IMR-90 (cell line): Measurements from ENCODE around the gene JAKMIP1.

ENCODE experiments used
- CTCF ChIP-seq: conservative IDR thresholded peaks from 2 replicates; pipeline ENCODE4 v1.5.1; 2012; ENCODE audit warnings: mild to moderate bottlenecking, low read depth, low read length, improper control_type of control experiment
- FOS ChIP-seq: fragments of 150-350 bp; IDR thresholded peaks from 2 replicates; pipeline ENCODE4 v1.6.1; 2016; ENCODE audit warnings: low read depth, low read length
- RAD21 ChIP-seq: IDR thresholded peaks from 2 replicates; pipeline ENCODE4 v1.6.1; 2012; ENCODE audit warnings: low read length, improper control_type of control experiment
- RFX5 ChIP-seq: IDR thresholded peaks from 2 replicates; pipeline ENCODE4 v1.8.0; 2012; ENCODE audit warnings: low read depth, mild to moderate bottlenecking, low read length, moderate library complexity

GRCh38 chr4:6042293-6043063 lies 157.9 kb downstream of the JAKMIP1 start:
- no peak for TF ChIP-seq CTCF
- TF ChIP-seq RAD21 = no peak
- no peak for TF ChIP-seq RFX5
- TF ChIP-seq FOS = no peak
